CMK (cell line): Measurements from ENCODE around the gene AQP12B.

ENCODE experiments used
- DNase-seq: peaks from one replicate; pipeline ENCODE4 v3.0.0-alpha.2; 2010; ENCODE audit warnings: low read depth

Gene AQP12B

DNA sequence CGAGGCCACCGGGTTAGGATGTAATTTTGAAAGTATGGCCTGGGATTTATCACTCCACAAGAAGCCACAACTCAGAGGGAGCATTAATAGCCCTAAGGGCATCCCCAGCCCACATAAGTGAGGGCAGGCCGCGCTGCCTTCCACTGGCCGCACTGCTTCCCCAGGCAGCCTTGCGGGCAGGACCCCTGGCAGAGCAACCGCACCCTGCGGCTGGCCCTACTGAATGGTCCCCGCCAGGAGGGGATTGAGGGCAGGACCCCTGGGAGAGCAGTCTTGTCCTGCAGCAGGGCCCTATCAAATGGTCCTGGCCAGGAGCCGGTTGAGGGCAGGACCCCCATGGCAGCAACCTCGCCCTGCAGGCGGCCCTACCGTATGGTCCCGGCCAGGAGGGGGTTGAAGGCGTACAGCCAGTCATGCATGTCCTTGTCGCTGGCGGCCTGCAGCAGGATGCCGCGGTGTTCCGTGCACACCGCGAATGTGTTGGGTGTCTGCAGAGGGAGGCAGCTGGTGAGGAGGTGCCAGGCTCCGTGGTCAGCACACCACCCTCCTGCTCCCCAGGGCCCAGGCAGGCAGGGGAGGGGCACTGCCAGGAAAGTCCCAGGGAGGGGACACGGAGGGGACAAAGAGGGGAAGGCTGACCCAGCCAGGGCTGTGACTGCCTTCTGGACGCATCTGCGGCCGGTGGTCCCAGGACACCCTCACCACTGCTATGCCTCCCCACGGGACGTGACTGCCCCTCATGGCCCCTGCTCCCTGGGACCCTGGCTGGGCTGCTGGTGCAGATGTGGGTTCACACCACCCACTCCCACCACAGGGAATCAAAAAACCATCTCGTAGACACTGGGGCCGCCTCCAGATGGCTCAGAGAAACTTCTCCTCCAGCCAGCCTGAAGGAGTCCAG is 35.2 kb upstream of the AQP12B start:
- no peak for DNase-seq

GRCh38 chr2:240717181-240717641 is 34.5 kb upstream of the AQP12B start:
- no peak for DNase-seq

DNA sequence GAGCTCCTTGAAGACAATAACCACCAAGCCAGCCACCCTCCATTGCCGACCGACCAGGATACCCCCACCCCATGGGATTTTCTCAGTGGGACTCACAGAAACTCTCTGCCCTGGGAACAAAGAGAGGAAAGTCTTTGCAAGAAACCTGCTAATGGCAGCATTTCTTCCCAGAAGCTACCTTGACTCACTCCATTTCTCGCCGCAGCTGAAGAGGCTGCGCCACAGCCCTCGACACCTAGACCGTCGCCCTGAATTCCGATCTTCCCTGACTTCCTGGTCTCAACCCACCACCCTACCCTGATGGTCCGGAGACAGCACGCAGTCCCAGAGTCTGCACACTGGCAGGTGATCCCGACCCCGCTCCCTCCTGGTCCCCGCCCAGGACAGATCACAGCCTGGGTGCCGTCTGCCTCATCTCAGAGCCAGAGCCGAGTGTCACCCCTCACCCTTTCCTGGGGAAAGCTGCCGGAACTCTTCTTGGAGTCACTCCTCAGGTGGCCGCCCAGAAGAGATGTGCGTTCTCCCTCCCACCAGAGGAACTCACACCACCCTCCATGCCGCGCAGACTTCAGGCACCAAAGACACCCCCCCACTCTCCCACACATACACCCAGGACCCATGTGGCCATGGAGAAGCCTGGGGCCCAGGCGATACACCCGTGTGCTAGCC is 33.6 kb upstream of the AQP12B start:
- no peak for DNase-seq

GRCh38 chr2:240714747-240715725 is 32.4 kb upstream of the AQP12B start:
- DNase-seq, result no peak

DNA sequence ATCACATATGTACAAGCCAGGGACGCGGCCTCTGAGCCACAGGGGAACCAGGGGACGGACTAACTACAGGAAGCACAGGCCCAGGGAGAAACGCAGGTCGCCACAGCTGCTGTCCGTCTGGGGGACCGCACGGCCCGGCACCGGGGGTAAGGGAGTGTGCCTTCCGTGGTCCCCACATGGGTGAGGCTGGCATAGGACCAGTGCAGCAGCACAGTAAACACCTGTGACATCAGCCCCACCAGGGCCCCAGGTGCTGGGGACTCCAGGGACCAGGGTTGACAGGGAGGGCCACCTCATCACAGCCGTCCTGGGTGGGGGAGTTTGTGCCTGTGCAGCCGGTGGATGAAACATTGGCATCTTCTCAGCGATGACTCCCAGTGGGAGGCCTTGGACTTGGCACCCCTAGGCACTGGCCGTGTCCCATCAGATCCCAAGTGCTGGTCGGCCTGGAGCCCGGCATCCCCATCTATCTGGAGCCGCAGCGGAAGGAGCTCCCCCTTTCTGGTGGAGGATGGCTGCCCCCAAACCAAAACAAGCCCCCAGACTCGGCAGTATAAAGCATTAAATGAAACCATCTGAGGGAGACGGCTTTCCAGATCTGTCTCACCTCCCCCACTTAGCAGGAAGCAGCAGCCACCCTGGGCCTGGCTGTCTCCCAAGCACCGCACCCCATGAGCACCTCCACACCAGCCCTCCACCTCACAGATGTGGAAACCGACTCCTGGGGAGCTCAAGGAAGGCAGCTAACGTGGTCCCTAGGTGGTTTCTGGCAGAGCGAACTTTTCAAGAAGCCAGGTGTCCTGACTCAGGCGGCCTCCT is 31.5 kb upstream of the AQP12B start:
- no peak for DNase-seq

DNA sequence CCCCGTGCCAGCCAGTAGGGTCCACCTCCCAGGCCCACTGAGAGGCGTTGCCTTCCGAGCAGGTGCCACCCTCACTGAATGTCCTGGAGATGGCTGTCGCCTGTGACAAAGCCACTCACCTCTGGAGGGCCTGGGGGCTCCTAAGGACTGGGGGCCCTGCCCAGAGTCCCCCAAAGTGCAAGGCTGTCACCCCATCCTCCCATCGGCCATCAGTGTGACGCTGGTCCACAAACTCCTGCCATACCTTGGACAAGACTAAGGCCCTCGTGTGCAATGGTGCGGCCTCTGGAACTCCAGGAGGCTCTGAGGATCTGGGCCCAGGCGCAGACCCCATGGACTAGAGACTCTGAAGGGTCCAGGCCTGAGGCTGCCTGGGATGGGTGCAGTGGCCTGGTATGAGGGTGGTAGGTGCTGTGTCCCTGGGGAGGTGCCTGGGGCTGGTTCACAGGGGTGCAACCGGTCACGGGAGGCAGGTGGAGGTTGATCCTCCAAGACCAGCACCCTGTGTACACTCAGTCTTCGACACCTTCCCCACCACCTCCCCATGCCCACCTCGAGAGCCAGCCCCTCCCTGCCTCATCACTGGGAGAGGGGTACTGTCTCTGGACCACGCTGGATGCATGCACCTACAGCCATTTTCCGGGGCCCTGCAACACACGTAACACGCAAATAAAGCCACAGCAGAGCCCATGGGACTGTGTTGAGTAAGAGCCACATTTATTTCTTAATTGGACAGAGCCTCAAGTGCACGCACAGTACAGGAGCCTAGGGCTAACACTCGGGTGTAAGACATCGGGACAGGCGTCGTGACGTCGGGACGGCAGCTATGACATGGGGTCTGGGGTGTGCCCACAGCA is 30.6 kb upstream of the AQP12B start:
- no peak for DNase-seq

DNA sequence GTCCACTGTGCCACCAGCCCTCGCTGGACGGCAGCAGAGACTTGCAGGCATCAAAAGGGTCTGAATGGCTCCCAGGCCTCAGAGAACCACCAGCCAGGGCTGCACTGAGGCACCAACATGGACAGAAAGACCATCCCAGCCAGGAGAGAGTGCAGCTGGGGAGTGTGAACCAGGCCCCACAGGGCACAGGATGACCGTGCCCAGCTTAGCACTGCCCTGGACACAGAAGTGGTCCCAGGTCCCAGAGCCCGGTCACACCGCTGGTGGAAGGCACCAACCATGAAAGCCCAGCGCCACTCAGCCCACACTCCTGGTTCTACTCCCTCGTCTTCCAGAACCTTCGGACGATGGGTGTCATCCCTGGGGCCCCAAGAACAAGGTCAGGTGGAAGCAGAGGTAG is 29.4 kb upstream of the AQP12B start:
- no peak for DNase-seq

GRCh38 chr2:240711701-240712100 is 29.0 kb upstream of the AQP12B start:
- DNase-seq, result no peak

- no peak for DNase-seq
Observed at GRCh38 chr2:240711296-240711695, 28.6 kb upstream of the AQP12B start.

DNA sequence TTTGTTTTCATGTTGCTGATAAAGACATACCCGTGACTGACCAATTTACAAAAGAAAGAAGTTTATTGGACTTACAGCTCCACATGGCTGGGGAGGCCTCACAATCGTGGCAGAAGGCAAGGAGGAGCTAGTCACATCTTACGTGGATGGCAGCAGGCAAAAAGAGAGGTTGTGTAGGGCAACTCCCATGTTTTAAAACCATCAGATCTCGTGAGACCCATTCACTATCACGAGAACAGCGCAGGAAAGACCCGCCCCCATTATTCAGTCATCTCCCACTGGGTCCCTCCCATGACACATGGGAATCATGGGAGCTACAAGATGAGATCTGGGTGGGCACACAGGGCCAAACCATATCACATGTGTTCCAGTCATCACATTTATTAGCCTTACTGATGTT is 25.8 kb upstream of the AQP12B start:
- DNase-seq, result no peak

DNA sequence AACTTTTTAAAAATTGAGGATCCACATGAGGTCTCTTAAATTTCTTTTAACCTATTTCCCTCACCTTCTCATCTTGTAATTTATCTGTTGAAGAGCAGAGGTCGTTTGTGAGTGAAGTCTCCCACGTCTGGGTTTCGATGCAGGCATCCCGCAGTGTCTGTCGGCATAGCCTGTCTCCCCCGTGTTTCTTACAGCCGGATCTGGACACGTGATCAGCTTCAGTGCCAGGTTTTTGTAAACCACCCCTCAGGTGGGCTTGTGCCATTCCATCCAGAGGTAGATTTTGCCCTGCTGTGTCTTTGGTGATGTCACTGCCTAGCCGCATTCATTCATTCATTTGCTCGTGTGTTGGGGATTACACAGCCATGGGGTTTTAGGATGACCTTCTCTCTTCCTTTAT is 25.1 kb upstream of the AQP12B start:
- DNase-seq, result no peak

DNA sequence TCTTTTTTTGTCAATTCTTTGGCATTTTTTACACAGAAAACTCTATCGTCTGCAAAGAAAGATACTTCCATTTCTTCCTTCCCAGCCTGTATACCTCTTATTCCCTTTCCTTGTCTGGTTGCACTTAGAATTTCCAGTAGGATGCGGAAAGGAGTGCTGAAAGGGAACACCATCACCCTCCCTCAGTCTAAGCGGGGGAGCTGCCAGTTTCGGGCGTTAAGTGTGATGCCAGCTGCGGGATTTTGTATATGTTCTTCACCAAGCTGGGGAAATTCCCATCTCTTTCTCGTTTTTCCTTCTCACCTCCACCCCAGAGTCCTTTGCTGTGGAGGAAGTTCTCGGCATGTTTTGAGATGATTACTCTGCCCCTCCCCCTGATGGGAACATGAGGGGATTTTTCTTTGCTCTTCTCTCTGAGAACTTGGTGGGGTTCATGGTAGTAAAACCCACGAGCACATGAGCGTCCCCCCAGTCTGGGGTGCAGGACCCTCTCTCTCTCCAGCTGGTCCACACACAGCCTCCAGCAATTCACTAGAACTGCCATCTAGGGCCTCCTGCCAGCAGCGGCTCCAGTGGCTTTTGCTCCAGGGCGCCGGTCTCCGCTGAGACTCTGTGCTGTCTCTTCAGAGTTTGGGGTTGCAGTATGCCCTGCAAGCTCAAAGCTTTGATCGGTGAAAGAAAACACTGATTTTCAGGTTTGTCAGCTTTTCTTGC is 24.5 kb upstream of the AQP12B start:
- no peak for DNase-seq

GRCh38 chr2:240705204-240705791 is 22.6 kb upstream of the AQP12B start:
- DNase-seq, result no peak

DNA sequence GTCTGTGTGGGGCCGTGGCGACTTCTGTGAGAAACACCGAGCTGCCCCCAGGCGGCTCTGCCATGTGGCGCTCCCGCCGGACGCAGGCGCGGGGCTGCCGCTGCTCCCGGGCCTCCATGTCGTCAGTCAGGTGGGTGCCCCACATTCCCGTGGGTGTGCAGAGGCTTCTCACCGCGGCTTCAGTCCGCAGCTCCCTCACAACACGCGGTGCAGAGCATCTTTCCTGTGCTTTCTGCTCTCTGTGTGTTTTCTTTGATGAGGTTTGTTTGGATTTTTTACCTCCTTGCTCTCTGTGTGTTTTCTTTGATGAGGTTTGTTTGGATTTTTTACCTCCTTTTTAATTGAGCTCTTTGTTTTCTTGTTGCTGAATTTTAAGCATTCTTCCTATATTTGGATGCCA is 22.0 kb upstream of the AQP12B start:
- no peak for DNase-seq

GRCh38 chr2:240703417-240704341 is 21.0 kb upstream of the AQP12B start:
- DNase-seq, result no peak

DNA sequence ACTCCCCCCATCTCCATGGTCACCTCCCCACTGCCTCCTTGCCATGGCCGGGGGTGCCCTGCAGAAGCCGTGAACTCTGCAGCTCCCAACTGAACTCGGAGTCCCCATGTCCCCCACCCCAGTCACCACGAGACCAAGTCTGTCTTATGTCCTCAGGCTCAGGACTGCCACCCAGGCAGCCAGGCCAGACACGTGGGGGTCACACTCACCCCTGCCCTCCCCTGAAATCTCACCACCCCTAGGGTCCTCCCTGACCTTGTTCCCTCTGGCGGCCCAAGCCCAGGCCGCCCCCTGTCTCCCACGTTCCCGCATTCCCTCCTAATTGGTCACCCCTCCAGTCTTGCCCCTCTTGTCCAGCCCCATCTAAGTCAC is 19.9 kb upstream of the AQP12B start:
- DNase-seq, result no peak

DNA sequence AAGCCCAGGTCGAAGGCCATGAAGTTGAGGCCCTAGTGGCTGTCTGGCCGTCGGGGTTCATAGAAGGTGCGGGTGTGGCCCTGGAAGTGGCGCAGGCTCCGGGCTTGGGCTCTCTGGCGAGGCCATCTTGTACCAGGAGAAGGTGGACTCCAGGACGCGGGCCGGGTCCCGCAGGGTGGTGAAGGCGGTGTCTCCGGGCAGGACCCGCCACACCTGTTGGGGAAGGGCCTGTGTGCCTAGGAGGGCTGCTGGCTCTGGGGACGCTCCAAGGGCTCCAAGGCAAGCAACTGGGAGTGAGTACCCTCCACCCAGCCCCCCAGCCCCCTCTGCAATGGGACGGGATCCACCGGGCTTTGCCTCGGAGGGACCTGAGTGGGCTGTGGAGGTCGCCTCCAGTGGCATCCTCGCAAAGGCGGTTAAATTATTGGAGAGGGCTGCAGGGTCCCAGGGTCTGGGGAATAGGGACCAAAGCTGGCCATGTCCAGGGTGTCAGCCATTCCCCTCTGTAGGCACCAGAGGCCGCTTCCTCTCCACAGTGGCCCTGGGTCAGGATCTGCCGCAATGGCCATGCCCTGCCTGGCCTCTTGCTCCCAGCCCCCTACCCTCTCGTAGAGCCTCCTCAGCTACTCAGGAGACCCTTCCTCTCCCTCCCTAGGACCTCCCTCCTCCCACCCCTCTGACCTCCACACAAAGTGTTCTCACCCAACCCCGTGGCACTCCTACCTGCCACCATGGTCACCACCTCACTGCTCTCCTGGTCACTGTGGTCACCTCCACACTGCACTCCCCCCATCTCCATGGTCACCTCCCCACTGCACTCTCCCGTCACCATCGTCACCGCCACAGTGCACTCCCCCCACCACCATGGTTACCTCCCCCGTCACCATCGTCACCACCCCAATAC is 19.3 kb upstream of the AQP12B start:
- no peak for DNase-seq
